Measurements from ENCODE around the gene COA3.

DNA sequence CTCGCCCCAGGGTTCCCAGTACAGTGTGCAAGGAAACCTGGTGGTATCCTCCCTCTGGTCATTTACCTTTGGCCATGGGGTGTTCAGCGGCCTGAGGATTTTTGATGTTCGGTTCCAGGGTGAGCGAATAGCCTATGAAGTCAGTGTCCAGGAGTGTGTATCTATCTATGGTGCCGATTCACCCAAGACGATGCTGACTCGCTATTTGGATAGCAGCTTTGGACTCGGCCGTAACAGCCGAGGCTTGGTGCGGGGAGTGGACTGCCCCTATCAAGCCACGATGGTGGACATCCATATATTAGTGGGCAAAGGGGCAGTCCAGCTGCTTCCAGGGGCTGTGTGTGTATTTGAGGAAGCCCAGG lies 47.0 kb upstream of the COA3 start:
- TF ChIP-seq MAX (IDR thresholded peaks at IDR 0.05) = no peak
- TF ChIP-seq, protein P1, sequence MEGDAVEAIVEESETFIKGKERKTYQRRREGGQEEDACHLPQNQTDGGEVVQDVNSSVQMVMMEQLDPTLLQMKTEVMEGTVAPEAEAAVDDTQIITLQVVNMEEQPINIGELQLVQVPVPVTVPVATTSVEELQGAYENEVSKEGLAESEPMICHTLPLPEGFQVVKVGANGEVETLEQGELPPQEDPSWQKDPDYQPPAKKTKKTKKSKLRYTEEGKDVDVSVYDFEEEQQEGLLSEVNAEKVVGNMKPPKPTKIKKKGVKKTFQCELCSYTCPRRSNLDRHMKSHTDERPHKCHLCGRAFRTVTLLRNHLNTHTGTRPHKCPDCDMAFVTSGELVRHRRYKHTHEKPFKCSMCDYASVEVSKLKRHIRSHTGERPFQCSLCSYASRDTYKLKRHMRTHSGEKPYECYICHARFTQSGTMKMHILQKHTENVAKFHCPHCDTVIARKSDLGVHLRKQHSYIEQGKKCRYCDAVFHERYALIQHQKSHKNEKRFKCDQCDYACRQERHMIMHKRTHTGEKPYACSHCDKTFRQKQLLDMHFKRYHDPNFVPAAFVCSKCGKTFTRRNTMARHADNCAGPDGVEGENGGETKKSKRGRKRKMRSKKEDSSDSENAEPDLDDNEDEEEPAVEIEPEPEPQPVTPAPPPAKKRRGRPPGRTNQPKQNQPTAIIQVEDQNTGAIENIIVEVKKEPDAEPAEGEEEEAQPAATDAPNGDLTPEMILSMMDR (IDR thresholded peaks at IDR 0.05; ENCODE audit: low read depth, low read length, missing input control) = no peak
- TF ChIP-seq, protein P2, sequence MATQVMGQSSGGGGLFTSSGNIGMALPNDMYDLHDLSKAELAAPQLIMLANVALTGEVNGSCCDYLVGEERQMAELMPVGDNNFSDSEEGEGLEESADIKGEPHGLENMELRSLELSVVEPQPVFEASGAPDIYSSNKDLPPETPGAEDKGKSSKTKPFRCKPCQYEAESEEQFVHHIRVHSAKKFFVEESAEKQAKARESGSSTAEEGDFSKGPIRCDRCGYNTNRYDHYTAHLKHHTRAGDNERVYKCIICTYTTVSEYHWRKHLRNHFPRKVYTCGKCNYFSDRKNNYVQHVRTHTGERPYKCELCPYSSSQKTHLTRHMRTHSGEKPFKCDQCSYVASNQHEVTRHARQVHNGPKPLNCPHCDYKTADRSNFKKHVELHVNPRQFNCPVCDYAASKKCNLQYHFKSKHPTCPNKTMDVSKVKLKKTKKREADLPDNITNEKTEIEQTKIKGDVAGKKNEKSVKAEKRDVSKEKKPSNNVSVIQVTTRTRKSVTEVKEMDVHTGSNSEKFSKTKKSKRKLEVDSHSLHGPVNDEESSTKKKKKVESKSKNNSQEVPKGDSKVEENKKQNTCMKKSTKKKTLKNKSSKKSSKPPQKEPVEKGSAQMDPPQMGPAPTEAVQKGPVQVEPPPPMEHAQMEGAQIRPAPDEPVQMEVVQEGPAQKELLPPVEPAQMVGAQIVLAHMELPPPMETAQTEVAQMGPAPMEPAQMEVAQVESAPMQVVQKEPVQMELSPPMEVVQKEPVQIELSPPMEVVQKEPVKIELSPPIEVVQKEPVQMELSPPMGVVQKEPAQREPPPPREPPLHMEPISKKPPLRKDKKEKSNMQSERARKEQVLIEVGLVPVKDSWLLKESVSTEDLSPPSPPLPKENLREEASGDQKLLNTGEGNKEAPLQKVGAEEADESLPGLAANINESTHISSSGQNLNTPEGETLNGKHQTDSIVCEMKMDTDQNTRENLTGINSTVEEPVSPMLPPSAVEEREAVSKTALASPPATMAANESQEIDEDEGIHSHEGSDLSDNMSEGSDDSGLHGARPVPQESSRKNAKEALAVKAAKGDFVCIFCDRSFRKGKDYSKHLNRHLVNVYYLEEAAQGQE (IDR thresholded peaks at IDR 0.05) = no peak
